Activated CD4-positive, alpha-beta T cell treated with anti-CD3 and anti-CD28 coated beads for 4 hours (primary cell): ENCODE measurements around the gene SKIC2.
"Not testable (repeated sequence)": the region's sequence is repeated elsewhere in the genome, so short reads cannot be mapped to it uniquely, and the experiment has no call there.

ENCODE experiments used
- DNase-seq, 2 donors: peaks; one replicate each; pipeline ENCODE4 v3.0.0-alpha.2; 2020

Gene SKIC2

GRCh38 chr6:31958741-31959739 lies at the start of gene SKIC2, which contains the start of gene NELFE:
SKIC2 (plus strand) TSS chr6:31959175; CDS start chr6:31959193, 18 bp downstream.
NELFE (minus strand) TSS chr6:31958971; CDS start chr6:31958446, 525 bp downstream.
- DNase-seq, result peak; percentile 97 to 98

DNA sequence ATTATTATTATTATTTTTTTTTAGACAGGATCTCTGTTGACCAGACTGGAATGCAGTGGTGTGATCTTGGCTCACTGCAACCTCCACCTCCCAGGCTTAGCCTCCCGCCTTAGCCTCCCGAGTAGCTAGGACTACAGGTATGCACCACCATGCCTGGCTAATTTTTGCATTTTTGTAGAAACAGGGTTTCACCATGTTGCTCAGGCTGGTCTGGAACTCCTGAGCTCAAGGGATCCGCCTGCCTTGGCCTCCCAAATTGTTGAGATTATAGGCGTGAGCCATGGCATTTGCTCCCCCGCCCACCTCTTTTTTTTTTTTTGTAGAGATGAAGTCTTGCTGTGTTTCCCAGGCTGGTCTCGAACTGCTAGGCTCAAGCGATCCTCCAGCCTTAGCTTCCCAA lies 49.7 kb upstream of the SKIC2 start:
- not testable (repeated sequence) for DNase-seq

- DNase-seq, result no peak
Measured at GRCh38 chr6:31911826-31912585, 47.0 kb upstream of the SKIC2 start.

GRCh38 chr6:31915351-31915750 lies 43.6 kb upstream of the SKIC2 start:
- DNase-seq, result no peak

DNA sequence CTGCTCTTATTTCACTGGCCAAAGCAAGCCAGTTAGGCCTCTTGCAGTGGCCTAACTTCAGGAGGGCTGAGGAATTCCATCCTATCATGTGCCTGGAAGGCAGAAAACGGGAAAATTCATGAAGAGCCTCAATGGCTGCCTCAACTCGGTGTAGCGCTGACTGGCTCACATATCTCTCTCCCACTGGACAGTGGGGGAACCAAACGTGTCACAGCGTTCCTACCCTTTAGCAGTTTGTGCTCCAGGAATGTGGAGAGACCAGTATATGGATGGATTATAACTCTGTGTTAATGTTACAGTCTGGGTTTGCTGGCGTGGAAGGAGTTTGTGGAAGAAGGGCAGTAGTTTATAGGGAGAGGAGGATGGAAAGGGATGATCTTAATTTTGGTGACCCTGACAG lies 43.2 kb upstream of the SKIC2 start:
- no peak for DNase-seq

DNA sequence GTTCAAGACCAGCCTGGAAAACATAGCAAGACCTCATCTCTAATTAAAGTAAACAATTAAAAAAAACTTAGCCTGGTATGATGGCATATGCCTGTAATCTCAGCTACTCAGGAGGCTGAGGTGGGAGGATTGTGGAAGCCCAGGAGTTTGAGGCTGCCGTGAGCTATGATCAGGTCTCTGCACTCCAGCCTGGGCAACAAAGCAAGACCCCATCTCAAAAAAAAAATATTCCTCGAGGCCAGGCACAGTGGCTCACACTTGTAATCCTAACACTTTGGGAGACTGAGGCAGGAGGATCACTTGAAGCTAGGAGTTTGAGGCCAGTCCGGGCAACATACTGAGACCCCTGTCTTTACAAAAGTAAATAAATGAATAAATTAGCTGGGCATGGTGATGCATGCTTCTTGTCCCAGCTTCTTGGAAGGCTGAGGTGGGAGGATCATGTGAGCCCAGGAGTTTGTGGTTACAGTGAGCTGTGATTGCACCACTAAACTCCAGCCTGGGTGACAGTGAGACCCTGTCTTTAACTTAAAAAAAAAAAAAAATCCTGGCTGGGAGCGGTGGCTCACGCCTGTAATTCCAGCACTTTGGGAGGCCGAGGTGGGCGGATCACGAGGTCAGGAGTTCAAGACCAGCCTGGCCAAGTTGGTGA lies 40.8 kb upstream of the SKIC2 start:
- DNase-seq, result no peak

DNA sequence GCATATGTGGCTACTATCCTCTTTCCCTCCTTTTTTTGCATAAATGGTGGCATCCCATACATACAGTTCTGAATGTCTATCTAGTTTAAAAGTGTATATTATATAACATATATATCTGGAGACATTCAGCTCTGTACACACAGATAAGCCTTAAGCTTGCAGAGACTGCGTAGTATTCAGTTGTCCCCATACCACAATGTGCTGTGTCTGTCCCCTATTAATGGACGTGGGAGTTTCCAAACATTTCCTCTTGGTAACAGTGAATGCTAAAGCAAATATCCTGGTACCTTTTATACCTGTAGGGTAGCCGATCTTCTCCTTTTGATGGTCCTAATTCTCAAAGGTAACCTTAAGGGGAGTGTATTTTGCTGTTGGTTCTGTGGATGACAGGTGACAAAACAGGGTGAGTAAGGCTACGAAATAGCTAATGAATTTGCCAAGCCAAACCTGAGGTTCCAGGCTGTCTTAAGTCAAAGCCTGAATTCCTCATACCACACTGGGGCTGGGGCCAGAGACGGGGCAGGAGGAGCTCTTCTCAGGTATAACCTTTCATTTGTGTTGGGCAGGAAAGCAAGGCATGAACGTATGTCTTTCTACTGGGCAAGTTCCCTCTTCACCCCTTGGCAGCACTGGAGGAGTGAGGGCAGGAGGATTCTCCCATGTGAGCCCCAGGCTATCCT lies 39.2 kb upstream of the SKIC2 start:
- no peak for DNase-seq

DNA sequence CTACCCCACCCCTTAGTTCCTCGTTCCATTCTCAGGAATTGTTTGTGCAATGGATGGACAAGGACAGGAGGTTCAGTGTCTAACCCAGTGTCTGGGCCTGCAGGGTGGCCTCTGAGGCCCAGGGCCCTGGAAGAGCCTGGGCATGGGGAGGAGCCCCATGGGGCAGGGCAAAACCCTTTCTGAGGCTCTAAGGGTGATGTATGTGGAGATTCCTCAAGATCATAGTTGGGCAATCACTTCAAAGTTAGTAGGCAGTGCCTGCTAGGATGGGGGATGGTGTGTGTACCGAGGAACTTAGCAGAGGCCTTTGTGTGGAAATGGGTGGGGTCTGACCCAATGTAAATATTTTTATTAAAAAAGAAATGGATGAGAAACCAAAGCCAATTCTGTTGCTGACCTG lies 38.2 kb upstream of the SKIC2 start:
- no peak for DNase-seq

- DNase-seq, result peak in 1 of 2 donors; percentile 12
Measured at GRCh38 chr6:31922942-31923341, 36.0 kb upstream of the SKIC2 start.

- no peak for DNase-seq
Measured at GRCh38 chr6:31927242-31927862, 31.6 kb upstream of the SKIC2 start, which contains the start of gene C2. C2 (plus strand) TSS chr6:31927717; CDS start chr6:31927753, 36 bp downstream.

DNA sequence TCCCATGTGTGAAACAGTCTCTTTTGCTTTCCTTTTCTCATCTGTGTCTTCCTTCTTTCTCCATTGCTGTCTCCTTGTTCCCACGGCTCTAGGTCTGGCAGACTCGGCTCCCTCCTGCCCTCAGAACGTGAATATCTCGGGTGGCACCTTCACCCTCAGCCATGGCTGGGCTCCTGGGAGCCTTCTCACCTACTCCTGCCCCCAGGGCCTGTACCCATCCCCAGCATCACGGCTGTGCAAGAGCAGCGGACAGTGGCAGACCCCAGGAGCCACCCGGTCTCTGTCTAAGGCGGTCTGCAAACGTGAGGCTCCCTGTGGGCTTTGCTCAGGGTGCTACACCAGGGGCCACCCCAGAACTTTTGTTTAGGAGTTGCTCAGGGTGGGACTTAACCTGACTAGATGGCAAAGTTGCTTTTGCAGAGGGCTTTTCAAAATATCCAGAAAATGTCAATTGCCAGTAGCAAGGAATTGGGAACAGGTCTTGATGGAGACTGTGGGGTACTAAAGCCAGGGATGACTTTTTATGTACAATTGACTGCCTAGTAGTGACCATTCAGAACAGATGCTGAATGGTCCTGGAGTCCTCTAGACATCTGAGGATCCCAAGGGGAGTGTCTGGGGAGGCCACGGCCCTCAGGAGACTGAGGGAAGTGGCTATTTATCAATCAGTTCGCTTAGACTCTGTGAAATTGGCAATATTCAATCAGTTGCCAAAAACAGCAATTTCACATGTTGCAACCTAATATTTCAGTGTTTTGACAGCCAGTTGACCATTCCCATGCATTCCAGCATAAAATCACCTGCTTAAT lies 30.9 kb upstream of the SKIC2 start:
- no peak for DNase-seq

DNA sequence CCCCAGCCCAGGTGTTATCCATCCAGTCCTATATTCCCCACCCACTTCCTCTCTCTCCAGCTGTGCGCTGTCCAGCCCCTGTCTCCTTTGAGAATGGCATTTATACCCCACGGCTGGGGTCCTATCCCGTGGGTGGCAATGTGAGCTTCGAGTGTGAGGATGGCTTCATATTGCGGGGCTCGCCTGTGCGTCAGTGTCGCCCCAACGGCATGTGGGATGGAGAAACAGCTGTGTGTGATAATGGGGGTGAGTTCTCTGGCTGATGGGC lies 30.4 kb upstream of the SKIC2 start:
- DNase-seq, result no peak

DNA sequence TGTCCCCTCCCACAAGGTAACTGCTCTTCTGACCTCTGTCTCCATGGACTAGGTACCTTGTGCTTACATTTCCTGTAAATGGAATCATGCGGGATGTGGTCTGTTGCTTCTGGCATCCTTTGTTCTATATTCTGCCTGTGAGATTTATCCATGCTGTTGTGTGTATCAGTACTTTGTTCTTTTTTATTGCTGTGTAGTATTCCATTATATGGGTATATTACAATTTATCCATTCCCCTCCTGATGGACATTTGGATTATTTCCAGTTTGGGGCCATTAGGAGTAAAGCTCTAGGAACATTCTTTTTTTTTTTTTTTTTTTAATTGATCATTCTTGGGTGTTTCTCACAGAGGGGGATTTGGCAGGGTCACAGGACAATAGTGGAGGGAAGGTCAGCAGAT lies 28.0 kb upstream of the SKIC2 start:
- DNase-seq, result no peak

DNA sequence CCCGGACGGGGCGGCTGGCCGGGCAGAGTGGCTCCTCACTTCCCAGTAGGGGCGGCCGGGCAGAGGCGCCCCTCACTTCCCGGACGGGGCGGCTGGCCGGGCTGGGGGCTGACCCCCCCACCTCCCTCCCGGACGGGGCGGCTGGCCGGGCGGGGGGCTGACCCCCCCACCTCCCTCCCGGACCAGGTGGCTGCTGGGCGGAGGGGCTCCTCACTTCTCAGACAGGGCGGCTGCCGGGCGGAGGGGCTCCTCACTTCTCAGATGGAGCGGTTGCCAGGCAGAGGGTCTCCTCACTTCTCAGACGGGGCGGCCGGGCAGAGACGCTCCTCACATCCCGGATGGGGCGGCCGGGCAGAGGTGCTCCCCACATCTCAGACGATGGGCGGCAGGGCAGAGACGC lies 26.8 kb upstream of the SKIC2 start:
- not testable (repeated sequence) for DNase-seq

DNA sequence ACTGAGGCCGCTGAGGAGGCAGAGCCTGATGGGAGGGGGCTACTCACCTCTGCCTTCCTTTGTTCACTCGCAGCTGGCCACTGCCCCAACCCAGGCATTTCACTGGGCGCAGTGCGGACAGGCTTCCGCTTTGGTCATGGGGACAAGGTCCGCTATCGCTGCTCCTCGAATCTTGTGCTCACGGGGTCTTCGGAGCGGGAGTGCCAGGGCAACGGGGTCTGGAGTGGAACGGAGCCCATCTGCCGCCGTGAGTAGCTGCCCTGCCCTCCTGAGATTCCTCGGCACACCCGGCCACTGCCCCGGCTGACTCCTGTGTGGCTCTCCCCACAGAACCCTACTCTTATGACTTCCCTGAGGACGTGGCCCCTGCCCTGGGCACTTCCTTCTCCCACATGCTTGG lies 25.4 kb upstream of the SKIC2 start:
- DNase-seq, result no peak

- no peak for DNase-seq
Measured at GRCh38 chr6:31935021-31935420, 24.0 kb upstream of the SKIC2 start.

GRCh38 chr6:31935823-31936222 lies 23.2 kb upstream of the SKIC2 start:
- no peak for DNase-seq

DNA sequence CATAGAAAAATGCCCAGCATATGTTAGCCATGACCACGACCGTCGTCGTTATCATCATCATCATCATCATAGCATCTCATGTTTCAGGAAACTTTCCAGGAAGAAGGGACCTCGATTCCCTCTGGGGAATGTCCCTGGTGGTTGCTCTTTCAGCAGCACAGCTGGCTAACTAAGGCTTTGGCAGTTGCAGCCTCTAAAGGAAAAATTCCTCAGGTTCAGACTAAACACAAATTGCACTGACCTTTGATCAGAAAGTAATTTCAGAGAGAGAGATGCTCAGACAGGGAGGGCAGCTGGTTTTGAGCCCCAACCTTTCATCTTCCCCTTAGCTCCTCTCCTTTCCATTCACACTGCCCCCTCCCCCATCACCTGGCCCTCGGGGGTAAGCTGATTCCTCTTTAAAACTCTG lies 18.7 kb upstream of the SKIC2 start:
- no peak for DNase-seq

DNA sequence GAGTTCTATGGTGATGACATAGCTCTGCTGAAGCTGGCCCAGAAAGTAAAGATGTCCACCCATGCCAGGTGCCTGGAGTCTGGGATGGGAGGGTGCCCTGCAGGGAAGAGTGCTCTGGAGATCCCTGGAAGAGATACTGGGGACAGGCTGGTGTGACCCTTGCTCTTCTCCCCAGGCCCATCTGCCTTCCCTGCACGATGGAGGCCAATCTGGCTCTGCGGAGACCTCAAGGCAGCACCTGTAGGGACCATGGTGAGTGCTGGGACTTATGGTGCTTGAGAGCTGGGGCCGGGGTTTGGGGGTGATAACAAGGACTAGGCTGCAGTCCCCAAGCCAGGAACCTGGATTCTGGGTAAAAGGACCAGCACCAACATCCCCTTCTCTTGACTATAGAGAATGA lies 15.2 kb upstream of the SKIC2 start:
- no peak for DNase-seq

DNA sequence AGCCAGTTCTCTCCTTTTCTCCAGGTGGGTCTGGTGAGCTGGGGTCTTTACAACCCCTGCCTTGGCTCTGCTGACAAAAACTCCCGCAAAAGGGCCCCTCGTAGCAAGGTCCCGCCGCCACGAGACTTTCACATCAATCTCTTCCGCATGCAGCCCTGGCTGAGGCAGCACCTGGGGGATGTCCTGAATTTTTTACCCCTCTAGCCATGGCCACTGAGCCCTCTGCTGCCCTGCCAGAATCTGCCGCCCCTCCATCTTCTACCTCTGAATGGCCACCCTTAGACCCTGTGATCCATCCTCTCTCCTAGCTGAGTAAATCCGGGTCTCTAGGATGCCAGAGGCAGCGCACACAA lies 13.8 kb upstream of the SKIC2 start:
- DNase-seq, result no peak
